HepG2 (cell line): ENCODE results near the gene PDZRN4. TPM values are rescaled to one million over a fixed set of nuclear protein-coding genes. Genes with fewer than 3 reads are reported as not detected.

Experiments used
- ATAC-seq: fragments of 200-7000 bp; cut with Tn5 transposase; 3 replicates; pipeline ENCODE4 v1.9.1; 2020; ENCODE audit warnings: mild to moderate bottlenecking, moderate library complexity
- BruUV-seq: library from RNA; stranded (reverse); fragments of 400-500 nt; replicated peaks from 2 replicates; lab custom pipeline; 2021; lab: Mats Ljungman, UMichigan
- CTCF ChIA-PET: fragments of 300-600 bp; formaldehyde crosslinking; extraction: SDS; loops from one replicate; lab custom pipeline; 2021; ENCODE audit warnings: low total read pairs, inconsistent platforms, low intra/inter-chr PET ratio; lab: Yijun Ruan, JAX
- POLR2A ChIA-PET: fragments of 350-600 bp; sonication (Branson Sonifier 250); formaldehyde crosslinking; loops from one replicate; lab custom pipeline; 2020; ENCODE audit warnings: antibody characterized with exemption, inconsistent platforms; lab: Yijun Ruan, JAX
- DNase-seq: peaks from one replicate; pipeline ENCODE4 v3.0.0-alpha.2; 2015; ENCODE audit warnings: low spot score
- FAIRE-seq: peaks from 3 replicates; lab custom pipeline; 2011; peaks lifted over from hg19 to GRCh38; lab: Jason Lieb, UNC
- H2AFZ ChIP-seq: one replicate; pipeline ENCODE4 v1.6.1; 2011; ENCODE audit warnings: low read length, inconsistent platforms
- H3K27ac ChIP-seq: fragments of 300-600 bp; 3 replicates; pipeline ENCODE4 v1.8.0; 2011; ENCODE audit warnings: mixed run types, mild to moderate bottlenecking, mixed read lengths, low read length, inconsistent platforms; ENCODE audit not compliant: insufficient read depth; ENCODE audit errors: extremely low read length
- H3K27me3 ChIP-seq, 2 experiments: fragments of 200-600 bp in 1 of 2; 2 replicates in 1 of 2; 3 replicates in 1 of 2; pipeline versions ENCODE4 v1.6.0 to v1.8.0; 2011; ENCODE audit warnings: low read length in 2 of 2, mild to moderate bottlenecking in 2 of 2, moderate library complexity in 2 of 2, inconsistent platforms in 1 of 2; ENCODE audit not compliant: insufficient read depth in 2 of 2, control insufficient read depth in 1 of 2
- H3K36me3 ChIP-seq, 2 experiments: fragments of 200-600 bp in 1 of 2; replicated peaks in 1 of 2; 2 replicates in 1 of 2; 3 replicates in 1 of 2; pipeline versions ENCODE4 v1.5.1 to v1.8.0; 2011; ENCODE audit warnings: low read length in 2 of 2, inconsistent platforms in 1 of 2; ENCODE audit not compliant: insufficient read depth in 2 of 2, control insufficient read depth in 1 of 2
- H3K4me1 ChIP-seq: 2 replicates; pipeline ENCODE4 v1.5.1; 2012; ENCODE audit warnings: low read length, inconsistent platforms; ENCODE audit not compliant: insufficient read depth
- H3K4me2 ChIP-seq: 2 replicates; pipeline ENCODE4 v1.6.0; 2011; ENCODE audit warnings: low read depth, low read length, inconsistent platforms
- H3K4me3 ChIP-seq, 3 experiments: fragments of 200-600 bp in 1 of 3; sonication (generic), shearing (Covaris generic) in 1 of 3; replicated peaks in 1 of 3; 2 replicates each; pipeline ENCODE4 v1.5.1; 2011 to 2016; ENCODE audit warnings: low read length in 3 of 3, inconsistent platforms in 2 of 3, low read depth in 2 of 3, mild to moderate bottlenecking in 2 of 3, control low read depth in 1 of 3, mixed read lengths in 1 of 3; ENCODE audit not compliant: insufficient read depth in 1 of 3
- H3K79me2 ChIP-seq: one replicate; pipeline ENCODE4 v1.6.1; 2011; ENCODE audit warnings: low read length, inconsistent platforms; ENCODE audit not compliant: insufficient read depth
- H3K9ac ChIP-seq: 2 replicates; pipeline ENCODE4 v1.6.0; 2011; ENCODE audit warnings: mild to moderate bottlenecking, low read depth, low read length, inconsistent platforms; ENCODE audit not compliant: insufficient read depth
- H3K9me3 ChIP-seq: 2 replicates; pipeline ENCODE4 v1.5.1; 2012; ENCODE audit warnings: mild to moderate bottlenecking, low read length
- H4K20me1 ChIP-seq: 2 replicates; pipeline ENCODE4 v1.6.0; 2011; ENCODE audit warnings: inconsistent platforms, mild to moderate bottlenecking, low read length, moderate library complexity; ENCODE audit not compliant: insufficient read depth
- CEBPG ChIP-seq: IDR thresholded peaks from 2 replicates; pipeline ENCODE4 v1.6.1; 2016
- CENPX ChIP-seq: sonication (generic); formaldehyde crosslinking; IDR thresholded peaks from 2 replicates; pipeline ENCODE4 v1.9.0; 2021; ENCODE audit warnings: mild to moderate bottlenecking, missing genetic modification reagents, moderate library complexity
- HOMEZ ChIP-seq: IDR thresholded peaks from 2 replicates; pipeline ENCODE4 v1.6.1; 2016; ENCODE audit warnings: low read depth
- KDM2A ChIP-seq: sonication (generic); formaldehyde crosslinking; IDR thresholded peaks from 2 replicates; pipeline ENCODE4 v1.4.0; 2020; ENCODE audit warnings: low read depth, missing genetic modification reagents, borderline replicate concordance
- LRRFIP1 ChIP-seq: sonication (generic); formaldehyde crosslinking; conservative IDR thresholded peaks from 2 replicates; pipeline ENCODE4 v1.4.0; 2020; ENCODE audit warnings: missing genetic modification reagents
- MIXL1 ChIP-seq: IDR thresholded peaks from 2 replicates; pipeline ENCODE4 v1.6.1; 2016
- PAWR ChIP-seq: sonication (generic); formaldehyde crosslinking; IDR thresholded peaks from 2 replicates; pipeline ENCODE4 v1.4.0; 2020; ENCODE audit warnings: missing genetic modification reagents, mild to moderate bottlenecking, borderline replicate concordance
- SALL1 ChIP-seq: sonication (generic); formaldehyde crosslinking; IDR thresholded peaks from 2 replicates; pipeline ENCODE4 v1.8.0; 2022; ENCODE audit warnings: mild to moderate bottlenecking, missing genetic modification reagents
- ZFAT ChIP-seq: sonication (generic); formaldehyde crosslinking; conservative IDR thresholded peaks from 2 replicates; pipeline ENCODE4 v1.8.1; 2023; ENCODE audit warnings: missing genetic modification reagents, inconsistent platforms
- ZNF160 ChIP-seq: sonication (generic); formaldehyde crosslinking; IDR thresholded peaks from 2 replicates; pipeline ENCODE4 v1.8.0; 2022; ENCODE audit warnings: mild to moderate bottlenecking, inconsistent platforms, missing genetic modification reagents
- ZNF317 ChIP-seq: sonication (generic); formaldehyde crosslinking; IDR thresholded peaks from 2 replicates; pipeline ENCODE4 v1.5.0; 2020; ENCODE audit warnings: mild to moderate bottlenecking, missing genetic modification reagents
- ZNF451 ChIP-seq: sonication (generic); formaldehyde crosslinking; IDR thresholded peaks from 2 replicates; pipeline ENCODE4 v1.5.0; 2020; ENCODE audit warnings: mild to moderate bottlenecking, missing genetic modification reagents
- ZNF570 ChIP-seq: sonication (generic); formaldehyde crosslinking; IDR thresholded peaks from 2 replicates; pipeline ENCODE4 v1.4.0; 2020; ENCODE audit warnings: mild to moderate bottlenecking, missing genetic modification reagents, borderline replicate concordance
- WGBS: methylation state at CpG from one replicate; pipeline ENCODE4 v1.1.6; 2017; ENCODE audit warnings: low lambda C conversion rate; 5-methylcytosine and 5-hydroxymethylcytosine counted together
- in situ Hi-C: cut with HindIII; loops from 2 replicates; pipeline ENCODE4 v1.10.0; 2017; ENCODE audit warnings: low pct_unique_long_range_greater_than_20kb; ENCODE audit not compliant: extremely low pct_ligation_motif_present
- intact Hi-C: fragments of 100-400 bp; cut with micrococcal nuclease; formaldehyde crosslinking; loops from one replicate; pipeline ENCODE4 v1.10.0; 2022; ENCODE audit not compliant: unreplicated experiment
- polyA plus RNA-seq, 8 experiments: library from polyadenylated mRNA; depleted of rRNA in 3 of 8; stranded (reverse) in 7 of 8; unstranded in 1 of 8; fragments of >200 nt; fragmentation: Illumina TruSeq in 4 of 8; extraction: Trizol in 4 of 8; gene quantifications; 2 replicates each; pipeline versions ENCODE4 v1.2.1 to v1.2.3, GENCODE V29; 2011 to 2016; ENCODE audit warnings: low read depth in 4 of 8, missing spikeins in 1 of 8, mixed read lengths in 1 of 8; ENCODE audit not compliant: insufficient read depth in 1 of 8
- total RNA-seq, 5 experiments: library from RNA; depleted of rRNA; stranded (reverse); fragments of >200 nt; fragmentation: Illumina TruSeq; extraction: Trizol; gene quantifications; 2 replicates each; pipeline ENCODE4 v1.2.3, GENCODE V29; 2016; ENCODE audit warnings: low read depth in 1 of 5

The PDZRN4 gene
- total and polyA plus RNA-seq, 2 of the 13 experiments (the other 11 are each of a cell fraction or from before 2014, with no cell fraction given) = not detected

GRCh38 chr12:41466802-41467201 is 278.7 kb downstream of the PDZRN4 start (continued):
- TF ChIP-seq CENPX (CRISPR knock-in tag) = no peak
- TF ChIP-seq CEBPG (CRISPR knock-in tag) = no peak

GRCh38 chr12:41467591-41468325 is 279.6 kb downstream of the PDZRN4 start:
- no peaks in the 10 kb centered on the region for H4K20me1 ChIP-seq
- BruUV-seq = no TSS peak
- ChIA-PET POLR2A (no interaction called here), CTCF (no interaction called here)
- H3K4me2 ChIP-seq = no peak overlapping the region
- no peaks in the 10 kb centered on the region for H3K9me3 ChIP-seq
- no peak for TF ChIP-seq SALL1
- H3K79me2 ChIP-seq = no peaks in the 10 kb centered on the region
- no peaks in the 10 kb centered on the region for H3K4me1 ChIP-seq
- H3K27me3 ChIP-seq = no peaks in the 10 kb centered on the region
- H2AFZ ChIP-seq = no peak overlapping the region
- no peak for DNase-seq
- FAIRE-seq = no peak
- in situ Hi-C loops (no loop called here), intact Hi-C loops (no loop called here)
- no peak overlapping the region for H3K4me3 ChIP-seq
- WGBS = 0% methylated on average over 1 of the region's 1 CpG
- ATAC-seq = no peak
- no peak overlapping the region for H3K27ac ChIP-seq
- H3K9ac ChIP-seq = no peak overlapping the region
- H3K36me3 ChIP-seq = no peaks in the 10 kb centered on the region

GRCh38 chr12:41468341-41468740 is 280.2 kb downstream of the PDZRN4 start:
- CTCF ChIA-PET = no interaction called here
- Histone ChIP-seq H3K9ac (no peak overlapping the region), H2AFZ (no peak overlapping the region), H3K79me2 (no peaks in the 10 kb centered on the region), H3K4me2 (no peak overlapping the region), H3K36me3 (no peaks in the 10 kb centered on the region), H3K27ac (no peak overlapping the region), H3K9me3 (no peaks in the 10 kb centered on the region), H3K4me1 (no peaks in the 10 kb centered on the region), H3K27me3 (no peaks in the 10 kb centered on the region), H3K4me3 (no peak overlapping the region), H4K20me1 (no peaks in the 10 kb centered on the region)
- FAIRE-seq (no peak), ATAC-seq (no peak), DNase-seq (no peak)
- in situ Hi-C loops (no loop called here), intact Hi-C loops (no loop called here)
- POLR2A ChIA-PET = no interaction called here
- 25% methylated on average over 3 of the region's 3 CpGs for WGBS
- BruUV-seq = no TSS peak
- TF ChIP-seq ZFAT (CRISPR knock-in tag) = no peak
- TF ChIP-seq MIXL1 (CRISPR knock-in tag) = no peak
- TF ChIP-seq LRRFIP1 (CRISPR knock-in tag) = no peak
- no peak for TF ChIP-seq ZNF570 (CRISPR knock-in tag)
- TF ChIP-seq KDM2A = no peak
- TF ChIP-seq ZNF317 (CRISPR knock-in tag) = no peak
- TF ChIP-seq ZNF451 (CRISPR knock-in tag) = no peak
- TF ChIP-seq PAWR (CRISPR knock-in tag) = no peak
- TF ChIP-seq HOMEZ (CRISPR knock-in tag) = no peak
- TF ChIP-seq ZNF160 (CRISPR knock-in tag) = no peak
